ENCODE results near the gene CD34.
"Not testable (repeated sequence)": the region's sequence is repeated elsewhere in the genome, so short reads cannot be mapped to it uniquely, and the experiment has no call there.

The CD34 gene, protein sequence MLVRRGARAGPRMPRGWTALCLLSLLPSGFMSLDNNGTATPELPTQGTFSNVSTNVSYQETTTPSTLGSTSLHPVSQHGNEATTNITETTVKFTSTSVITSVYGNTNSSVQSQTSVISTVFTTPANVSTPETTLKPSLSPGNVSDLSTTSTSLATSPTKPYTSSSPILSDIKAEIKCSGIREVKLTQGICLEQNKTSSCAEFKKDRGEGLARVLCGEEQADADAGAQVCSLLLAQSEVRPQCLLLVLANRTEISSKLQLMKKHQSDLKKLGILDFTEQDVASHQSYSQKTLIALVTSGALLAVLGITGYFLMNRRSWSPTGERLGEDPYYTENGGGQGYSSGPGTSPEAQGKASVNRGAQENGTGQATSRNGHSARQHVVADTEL

GRCh38 chr1:207910591-207911354, at the start of gene CD34:
CD34 (minus strand) TSS chr1:207911125; CDS start chr1:207911080, 45 bp downstream.
- no peak for DNase-seq

DNA sequence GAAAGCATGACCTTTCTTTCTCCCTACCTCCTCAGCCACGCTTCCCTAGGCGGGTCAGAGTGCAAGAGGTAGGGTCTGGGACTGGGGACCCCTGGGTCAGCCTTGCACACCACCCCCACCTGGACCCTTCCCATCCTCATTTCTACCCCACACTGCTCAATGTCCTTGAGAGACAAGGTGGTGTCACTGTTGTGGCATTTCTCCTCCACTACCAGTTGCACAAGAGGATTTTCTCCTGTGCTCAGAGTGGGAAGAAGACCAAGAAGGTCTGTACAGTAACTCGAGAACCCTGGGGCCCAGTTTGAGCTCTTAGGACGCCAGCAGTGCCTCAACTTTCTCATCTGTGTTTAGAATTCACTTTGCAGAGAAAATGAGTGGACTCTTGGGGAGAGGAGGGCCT, 49.4 kb upstream of the CD34 start:
- no peak for DNase-seq

DNA sequence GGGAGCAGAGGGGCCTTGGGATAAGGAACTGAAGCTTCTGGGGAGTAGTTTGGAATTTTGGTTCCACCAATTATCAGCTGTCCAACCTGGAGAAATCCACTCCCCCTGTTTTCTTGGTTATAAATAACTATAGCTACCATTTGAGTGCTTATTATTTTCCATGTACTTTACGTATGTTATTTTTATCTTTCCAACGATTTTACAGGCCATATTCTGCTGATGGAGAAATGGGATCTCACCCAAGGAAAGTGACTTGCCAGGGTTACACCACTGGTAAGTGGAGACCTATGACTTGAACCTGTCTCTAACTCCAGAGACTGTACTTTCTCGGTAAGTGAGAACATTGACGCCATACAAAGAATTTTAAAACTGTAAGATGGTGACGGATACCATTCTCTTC, 49.0 kb upstream of the CD34 start:
- DNase-seq: no peak

DNA sequence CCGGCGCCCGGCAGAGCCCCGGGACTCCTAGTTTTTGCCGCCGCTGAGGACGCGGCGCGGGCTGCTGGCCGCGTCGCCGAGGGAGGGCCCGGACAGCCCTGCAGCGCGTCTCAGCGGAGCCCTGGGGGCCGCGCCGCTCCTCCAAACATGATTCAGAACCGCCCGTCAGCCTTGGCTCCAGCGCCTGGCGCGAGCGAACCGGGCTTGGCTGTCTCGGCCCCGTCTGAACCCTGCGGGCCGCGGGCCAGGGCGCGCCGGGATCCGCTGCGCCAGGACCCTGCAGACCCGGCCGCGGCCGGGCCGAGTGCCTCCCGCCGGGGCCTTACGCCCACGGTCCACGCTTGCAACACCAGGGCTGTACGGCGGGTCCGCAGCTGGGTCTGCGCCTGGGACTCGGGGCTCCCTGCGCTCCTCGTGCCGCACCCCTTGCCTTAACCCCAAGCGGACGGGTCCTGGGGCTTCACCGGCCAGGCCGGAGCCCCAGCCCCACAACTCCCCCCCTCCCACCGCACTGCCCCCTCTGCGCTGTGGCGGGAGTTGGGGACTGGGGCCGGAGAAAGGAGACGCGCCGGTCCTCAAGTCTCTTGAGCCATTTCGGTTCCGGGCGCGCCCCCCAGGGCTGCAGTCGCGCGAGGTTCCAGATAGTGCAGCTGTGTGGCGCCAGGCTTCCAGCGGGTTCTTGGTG, 48.4 kb upstream of the CD34 start:
- no peak for DNase-seq

DNA sequence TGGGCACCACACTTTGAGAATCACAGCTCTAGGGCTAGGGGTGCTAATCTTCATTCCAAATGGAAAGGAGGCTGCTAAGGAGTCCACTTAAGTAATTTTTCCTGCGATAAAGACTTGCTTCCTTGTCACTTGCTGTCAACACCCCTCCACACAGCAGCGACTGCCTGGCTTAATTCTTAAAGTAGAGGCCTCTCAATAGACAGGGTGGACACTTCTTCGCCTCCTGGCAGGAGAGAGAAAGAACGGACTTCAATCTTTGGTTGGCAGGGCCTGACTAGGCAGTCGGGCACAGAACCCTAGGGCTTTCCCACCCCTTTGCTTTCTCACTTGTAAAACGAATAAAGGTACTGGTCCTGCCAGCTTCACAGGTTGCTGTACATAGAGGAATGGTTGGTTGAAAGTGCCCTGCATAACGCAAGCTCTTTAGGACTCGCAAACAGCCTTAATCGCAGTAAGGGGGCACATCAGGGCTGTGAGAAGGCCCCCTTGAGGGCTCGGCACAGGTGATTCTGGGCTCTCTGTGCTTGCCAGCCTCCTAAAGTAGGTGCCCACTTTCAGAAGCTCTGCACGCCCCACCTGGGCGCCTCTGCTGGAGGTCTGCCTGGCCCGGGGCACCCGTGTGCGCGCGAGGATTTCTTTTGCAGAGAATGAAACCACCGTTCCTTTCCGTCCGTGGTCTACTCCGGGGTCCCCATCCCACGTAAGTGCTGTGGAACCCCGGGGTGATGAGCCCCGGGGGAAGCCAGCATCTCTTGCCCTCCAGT, 47.6 kb upstream of the CD34 start:
- no peak for DNase-seq

GRCh38 chr1:207956986-207957385, 46.1 kb upstream of the CD34 start:
- no peak for DNase-seq

GRCh38 chr1:207954104-207954503, 43.2 kb upstream of the CD34 start:
- no peak for DNase-seq

DNA sequence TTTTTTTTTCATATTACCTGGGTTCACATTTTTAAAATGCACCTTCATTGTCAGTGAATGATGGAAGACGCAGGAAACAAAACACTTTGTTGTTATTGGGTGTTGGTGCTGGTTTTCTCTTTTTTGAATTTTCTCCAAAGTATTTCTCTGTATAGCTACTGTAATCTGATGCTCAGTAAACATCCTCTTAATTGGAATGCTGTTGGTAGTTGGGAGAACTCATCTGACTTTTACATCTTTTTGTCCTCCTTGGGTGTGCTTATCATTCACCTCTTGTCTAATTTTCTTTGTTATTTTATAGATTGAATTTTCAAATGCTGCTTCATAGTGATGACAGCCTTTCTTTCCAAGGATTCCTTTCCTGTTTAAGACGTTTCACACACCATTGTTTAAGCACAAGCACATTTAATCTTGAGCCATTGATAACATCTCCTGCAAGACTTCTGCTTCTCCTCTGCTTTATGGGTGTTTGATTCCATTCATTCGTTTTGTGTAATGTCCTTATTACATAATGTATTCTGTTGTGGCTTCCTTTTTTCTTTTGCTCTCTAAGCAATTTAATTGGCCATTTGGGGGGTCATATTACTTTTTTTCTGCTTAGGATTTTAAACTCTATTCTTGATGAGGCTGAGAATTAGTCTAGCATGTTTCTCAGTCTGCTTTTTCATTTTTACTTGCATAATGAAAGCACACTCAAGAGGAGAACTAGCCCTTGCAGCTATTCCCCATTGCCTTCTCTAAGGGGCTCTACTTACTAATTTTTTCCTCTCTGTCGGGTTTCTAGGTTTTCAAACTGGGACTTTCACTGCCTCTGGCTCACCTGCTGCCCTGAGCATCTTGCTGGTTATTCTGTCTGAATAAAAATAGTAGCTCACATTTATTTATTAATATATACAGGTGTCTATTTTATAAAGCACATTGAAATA, 42.0 kb upstream of the CD34 start:
- DNase-seq: no peak

- no peak for DNase-seq
Measured at GRCh38 chr1:207951652-207952051, 40.7 kb upstream of the CD34 start.

DNA sequence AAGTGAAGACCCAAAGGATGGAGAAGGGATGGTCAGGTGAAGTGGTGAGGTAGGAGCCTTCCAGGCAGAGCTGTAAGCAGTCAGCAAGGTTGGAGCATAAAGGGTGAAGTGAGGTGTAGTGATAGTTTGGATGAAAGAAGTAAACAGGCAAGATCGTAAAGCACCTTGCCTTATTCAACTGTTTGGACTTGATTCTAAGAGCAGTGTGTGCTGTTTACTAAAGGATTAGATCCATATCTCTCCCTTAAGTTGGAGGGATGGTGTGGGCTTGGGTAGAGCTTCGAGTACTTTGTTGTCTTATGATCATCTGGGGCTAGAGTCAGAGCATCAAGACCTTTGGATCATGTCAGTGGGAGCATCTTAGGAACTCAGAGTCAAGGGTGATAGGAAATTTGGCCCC, 39.8 kb upstream of the CD34 start:
- DNase-seq: no peak

DNA sequence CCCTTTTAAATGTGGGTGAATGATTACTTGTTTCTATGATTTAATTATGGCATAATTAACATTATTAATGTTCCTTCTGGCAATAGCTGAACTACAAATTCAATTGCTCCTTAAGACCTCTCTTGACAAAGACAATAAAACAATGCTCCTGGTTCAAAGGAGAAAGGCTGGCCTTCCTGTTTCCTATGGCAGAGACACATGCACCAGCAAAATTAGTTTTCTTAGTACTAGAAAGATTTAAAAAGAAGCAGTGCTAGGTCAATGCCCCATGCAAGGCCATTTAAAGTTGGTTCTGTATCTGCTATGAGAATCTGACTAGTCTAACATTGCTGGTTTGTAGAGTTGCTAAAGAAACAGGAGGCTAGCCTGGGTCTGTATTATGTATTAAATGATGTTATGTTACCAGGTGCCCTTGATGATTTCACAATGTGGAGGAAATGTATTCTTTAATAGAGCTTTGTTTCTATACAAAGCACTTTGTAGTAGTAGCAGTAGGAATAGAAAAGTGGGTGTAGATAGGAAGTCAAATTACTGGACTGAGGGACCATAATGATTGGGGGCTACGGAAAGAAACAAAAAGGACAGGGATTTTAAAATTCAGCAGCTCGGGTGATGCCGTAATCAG, 38.8 kb upstream of the CD34 start:
- no peak for DNase-seq

DNA sequence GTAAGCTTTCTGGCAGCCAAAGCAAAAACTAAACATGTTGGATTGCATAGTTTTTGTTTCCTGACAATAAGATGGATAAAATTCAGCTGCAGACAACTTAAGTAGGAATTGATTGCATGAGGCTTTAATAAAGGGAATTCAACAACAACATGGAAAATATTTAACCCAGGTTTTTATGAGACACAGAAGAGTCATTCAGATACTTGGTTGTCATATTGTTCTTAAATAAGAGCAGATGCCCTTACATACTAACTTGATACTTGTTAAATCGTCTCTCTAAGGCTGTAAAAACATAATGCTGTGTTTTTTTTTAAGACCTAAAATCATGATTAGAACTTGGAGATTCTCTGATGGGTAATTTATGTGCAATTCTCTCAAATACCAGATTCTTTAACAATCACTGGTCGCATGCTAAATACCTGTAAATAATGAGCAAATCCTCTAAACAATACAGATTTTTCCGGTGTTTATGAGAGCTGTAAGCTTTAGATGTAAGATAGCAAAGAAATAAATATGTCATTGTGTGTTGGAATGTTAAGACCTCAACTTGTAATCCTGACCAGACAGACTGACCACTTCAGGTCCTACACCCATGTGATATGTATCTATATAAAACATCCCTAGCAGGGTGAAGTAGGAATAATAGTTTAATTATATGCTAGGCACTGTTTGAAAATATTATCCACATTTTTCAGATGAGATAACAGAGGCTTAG, 37.8 kb upstream of the CD34 start:
- DNase-seq: no peak

- DNase-seq: no peak
Measured at GRCh38 chr1:207946756-207947155, 35.8 kb upstream of the CD34 start.

DNA sequence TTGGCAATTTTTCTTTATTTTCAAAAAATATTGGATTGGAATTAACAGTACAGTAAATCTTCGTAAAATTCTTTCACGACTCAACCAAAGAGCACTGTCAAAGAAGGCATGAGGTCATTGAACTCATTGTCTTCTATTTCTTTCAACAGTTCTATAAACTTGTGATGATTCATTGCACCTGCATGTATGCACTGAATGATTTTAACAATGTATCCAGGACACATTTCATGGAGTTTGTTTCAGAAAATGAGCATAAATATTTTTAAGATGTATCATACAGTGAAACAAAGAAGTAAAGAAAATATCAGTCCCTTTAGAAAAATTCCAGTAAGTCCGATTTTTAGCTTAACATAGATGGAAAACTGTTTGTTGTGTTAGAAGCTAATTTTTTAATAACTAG, 33.6 kb upstream of the CD34 start:
- DNase-seq: no peak

GRCh38 chr1:207942337-207942741, 31.4 kb upstream of the CD34 start:
- DNase-seq: not testable (repeated sequence)

GRCh38 chr1:207941665-207942064, 30.7 kb upstream of the CD34 start:
- no peak for DNase-seq

DNA sequence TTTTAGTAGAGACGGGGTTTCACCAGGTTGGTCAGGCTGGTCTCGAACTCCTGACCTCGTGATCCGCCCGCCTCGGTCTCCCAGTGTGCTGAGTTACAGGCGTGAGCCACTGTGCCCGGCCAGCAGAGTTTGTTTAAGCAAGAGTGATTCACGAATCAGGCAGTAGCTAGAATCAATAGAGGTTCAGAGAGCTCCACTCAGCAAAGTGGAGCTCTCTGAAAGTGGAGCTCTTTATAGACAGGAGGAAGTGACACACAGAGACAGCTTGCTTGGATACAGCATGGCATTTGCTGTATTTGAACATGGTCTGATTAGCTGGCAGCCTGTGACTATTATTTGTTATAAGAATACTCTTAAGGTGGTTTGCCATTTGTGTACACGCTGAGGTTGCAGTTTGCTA, 27.1 kb upstream of the CD34 start:
- DNase-seq: no peak

DNA sequence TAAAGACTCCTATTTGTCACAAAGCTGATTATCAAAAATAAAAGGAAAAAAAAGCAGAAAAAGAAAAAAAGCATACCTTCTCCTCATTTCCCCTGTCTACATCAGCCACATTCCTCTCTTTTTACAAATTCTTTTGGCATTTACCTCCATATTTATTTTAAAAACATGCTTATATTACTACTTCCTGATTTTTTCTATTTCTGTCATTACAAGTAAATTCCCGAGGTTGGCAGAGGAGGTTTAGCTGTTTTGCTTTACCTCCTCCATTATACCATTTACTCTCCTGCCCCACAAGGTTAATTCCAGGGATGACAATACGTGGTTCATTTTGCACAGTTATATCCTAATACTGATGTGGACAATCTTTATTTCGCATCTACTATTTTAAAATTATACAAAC, 26.3 kb upstream of the CD34 start:
- no peak for DNase-seq

- no peak for DNase-seq
Measured at GRCh38 chr1:207935166-207935583, 24.2 kb upstream of the CD34 start.

DNA sequence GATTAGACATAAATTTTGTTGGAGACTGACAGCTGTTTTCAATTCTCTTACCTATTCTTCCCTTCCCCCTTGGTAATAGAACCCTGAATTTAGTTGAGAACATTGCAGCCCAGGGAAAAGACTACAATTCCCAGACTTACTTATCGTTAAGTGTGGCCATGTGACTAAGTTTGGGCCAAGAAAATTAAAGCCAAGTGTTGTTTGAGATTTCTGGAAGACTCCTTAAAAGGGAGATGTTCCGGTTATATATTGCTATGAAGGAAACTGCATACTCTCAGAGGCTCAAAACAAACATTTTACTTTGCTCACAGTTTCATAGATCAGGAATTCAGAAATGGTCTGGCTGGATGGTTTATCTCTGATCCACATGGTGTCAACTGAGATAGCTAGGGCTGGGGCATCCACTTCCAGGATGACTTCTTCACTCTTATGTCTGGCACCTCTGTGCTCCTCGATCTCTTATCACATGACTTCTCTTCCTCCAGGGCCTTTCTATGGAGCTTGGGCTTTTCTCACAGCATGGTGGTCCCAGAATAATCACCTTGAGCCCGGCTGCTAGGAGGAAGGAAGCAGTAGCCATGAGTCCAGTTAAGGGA, 22.4 kb upstream of the CD34 start:
- no peak for DNase-seq

Data from activated T-cell treated with anti-CD3 and anti-CD28 coated beads for 4 hours (primary cell).